HepG2 (cell line): Measurements from ENCODE around the gene RGS6. TPM values are rescaled to one million over a fixed set of nuclear protein-coding genes. Genes with fewer than 3 reads are reported as not detected.

ENCODE experiments used
- ATAC-seq: fragments of 200-7000 bp; cut with Tn5 transposase; 3 replicates; pipeline ENCODE4 v1.9.1; 2020; ENCODE audit warnings: mild to moderate bottlenecking, moderate library complexity
- BruUV-seq: library from RNA; stranded (reverse); fragments of 400-500 nt; replicated peaks from 2 replicates; lab custom pipeline; 2021; lab: Mats Ljungman, UMichigan
- CTCF ChIA-PET: fragments of 300-600 bp; formaldehyde crosslinking; extraction: SDS; loops from one replicate; lab custom pipeline; 2021; ENCODE audit warnings: low total read pairs, inconsistent platforms, low intra/inter-chr PET ratio; lab: Yijun Ruan, JAX
- POLR2A ChIA-PET: fragments of 350-600 bp; sonication (Branson Sonifier 250); formaldehyde crosslinking; loops from one replicate; lab custom pipeline; 2020; ENCODE audit warnings: antibody characterized with exemption, inconsistent platforms; lab: Yijun Ruan, JAX
- DNase-seq: peaks from one replicate; pipeline ENCODE4 v3.0.0-alpha.2; 2015; ENCODE audit warnings: low spot score
- FAIRE-seq: peaks from 3 replicates; lab custom pipeline; 2011; peaks lifted over from hg19 to GRCh38; lab: Jason Lieb, UNC
- H2AFZ ChIP-seq: one replicate; pipeline ENCODE4 v1.6.1; 2011; ENCODE audit warnings: low read length, inconsistent platforms
- H3K27ac ChIP-seq: fragments of 300-600 bp; 3 replicates; pipeline ENCODE4 v1.8.0; 2011; ENCODE audit warnings: mixed run types, mild to moderate bottlenecking, mixed read lengths, low read length, inconsistent platforms; ENCODE audit not compliant: insufficient read depth; ENCODE audit errors: extremely low read length
- H3K27me3 ChIP-seq, 2 experiments: fragments of 200-600 bp in 1 of 2; 2 replicates in 1 of 2; 3 replicates in 1 of 2; pipeline versions ENCODE4 v1.6.0 to v1.8.0; 2011; ENCODE audit warnings: low read length in 2 of 2, mild to moderate bottlenecking in 2 of 2, moderate library complexity in 2 of 2, inconsistent platforms in 1 of 2; ENCODE audit not compliant: insufficient read depth in 2 of 2, control insufficient read depth in 1 of 2
- H3K36me3 ChIP-seq, 2 experiments: fragments of 200-600 bp in 1 of 2; replicated peaks in 1 of 2; 2 replicates in 1 of 2; 3 replicates in 1 of 2; pipeline versions ENCODE4 v1.5.1 to v1.8.0; 2011; ENCODE audit warnings: low read length in 2 of 2, inconsistent platforms in 1 of 2; ENCODE audit not compliant: insufficient read depth in 2 of 2, control insufficient read depth in 1 of 2
- H3K4me1 ChIP-seq: 2 replicates; pipeline ENCODE4 v1.5.1; 2012; ENCODE audit warnings: low read length, inconsistent platforms; ENCODE audit not compliant: insufficient read depth
- H3K4me2 ChIP-seq: 2 replicates; pipeline ENCODE4 v1.6.0; 2011; ENCODE audit warnings: low read depth, low read length, inconsistent platforms
- H3K4me3 ChIP-seq, 3 experiments: fragments of 200-600 bp in 1 of 3; sonication (generic), shearing (Covaris generic) in 1 of 3; replicated peaks in 1 of 3; 2 replicates each; pipeline ENCODE4 v1.5.1; 2011 to 2016; ENCODE audit warnings: low read length in 3 of 3, inconsistent platforms in 2 of 3, low read depth in 2 of 3, mild to moderate bottlenecking in 2 of 3, control low read depth in 1 of 3, mixed read lengths in 1 of 3; ENCODE audit not compliant: insufficient read depth in 1 of 3
- H3K79me2 ChIP-seq: one replicate; pipeline ENCODE4 v1.6.1; 2011; ENCODE audit warnings: low read length, inconsistent platforms; ENCODE audit not compliant: insufficient read depth
- H3K9ac ChIP-seq: 2 replicates; pipeline ENCODE4 v1.6.0; 2011; ENCODE audit warnings: mild to moderate bottlenecking, low read depth, low read length, inconsistent platforms; ENCODE audit not compliant: insufficient read depth
- H3K9me3 ChIP-seq: 2 replicates; pipeline ENCODE4 v1.5.1; 2012; ENCODE audit warnings: mild to moderate bottlenecking, low read length
- H4K20me1 ChIP-seq: 2 replicates; pipeline ENCODE4 v1.6.0; 2011; ENCODE audit warnings: inconsistent platforms, mild to moderate bottlenecking, low read length, moderate library complexity; ENCODE audit not compliant: insufficient read depth
- ARNT2 ChIP-seq: sonication (generic); formaldehyde crosslinking; IDR thresholded peaks from 2 replicates; pipeline ENCODE4 v1.8.0; 2022; ENCODE audit warnings: mild to moderate bottlenecking, low read depth, missing genetic modification reagents, moderate library complexity
- FOXM1 ChIP-seq: sonication (generic); formaldehyde crosslinking; IDR thresholded peaks from 2 replicates; pipeline ENCODE4 v1.5.0; 2020; ENCODE audit warnings: missing genetic modification reagents
- FOXO1 ChIP-seq: sonication (generic); formaldehyde crosslinking; IDR thresholded peaks from 2 replicates; pipeline ENCODE4 v1.4.0; 2020; ENCODE audit warnings: missing genetic modification reagents
- GABPA ChIP-seq, 2 experiments: IDR thresholded peaks; 2 replicates each; pipeline ENCODE4 v1.6.1; 2011 to 2016; ENCODE audit warnings: low read depth in 2 of 2, low read length in 1 of 2, missing biosample characterization in 1 of 2, missing genetic modification characterization in 1 of 2
- GMEB2 ChIP-seq: IDR thresholded peaks from 2 replicates; pipeline ENCODE4 v1.6.1; 2016; ENCODE audit warnings: missing biosample characterization, missing genetic modification reagents, low read depth
- MYC ChIP-seq: sonication (generic); formaldehyde crosslinking; IDR thresholded peaks from 2 replicates; pipeline ENCODE4 v1.9.0; 2021; ENCODE audit warnings: missing genetic modification reagents, borderline replicate concordance
- NFAT5 ChIP-seq: sonication (generic); formaldehyde crosslinking; IDR thresholded peaks from 2 replicates; pipeline ENCODE4 v1.4.0; 2020; ENCODE audit warnings: missing genetic modification reagents
- RFX1 ChIP-seq: fragments of 450-650 bp; IDR thresholded peaks from 2 replicates; pipeline ENCODE4 v1.6.1; 2017
- SP4 ChIP-seq: sonication (generic); formaldehyde crosslinking; IDR thresholded peaks from 2 replicates; pipeline ENCODE4 v1.8.1; 2023; ENCODE audit warnings: mild to moderate bottlenecking, missing genetic modification reagents
- TERF1 ChIP-seq: sonication (generic); formaldehyde crosslinking; IDR thresholded peaks from 2 replicates; pipeline ENCODE4 v1.8.0; 2022; ENCODE audit warnings: mild to moderate bottlenecking, missing genetic modification reagents, moderate library complexity
- TRIM24 ChIP-seq: sonication (generic); formaldehyde crosslinking; IDR thresholded peaks from 2 replicates; pipeline ENCODE4 v1.8.0; 2022; ENCODE audit warnings: mild to moderate bottlenecking, missing genetic modification reagents
- U2AF2 ChIP-seq: fragments of 200-400 bp; formaldehyde crosslinking; IDR thresholded peaks from 2 replicates; pipeline ENCODE4 v1.6.1; 2017; ENCODE audit warnings: low read depth, mild to moderate bottlenecking, low read length
- WIZ ChIP-seq: sonication (generic); formaldehyde crosslinking; IDR thresholded peaks from 2 replicates; pipeline ENCODE4 v1.5.1; 2020; ENCODE audit warnings: mild to moderate bottlenecking, missing genetic modification reagents
- ZNF18 ChIP-seq: sonication (generic); formaldehyde crosslinking; IDR thresholded peaks from 2 replicates; pipeline ENCODE4 v1.8.0; 2022; ENCODE audit warnings: mild to moderate bottlenecking, missing genetic modification reagents; ENCODE audit not compliant: insufficient replicate concordance
- ZNF367 ChIP-seq: sonication (generic); formaldehyde crosslinking; IDR thresholded peaks from 2 replicates; pipeline ENCODE4 v1.4.0; 2020; ENCODE audit warnings: missing genetic modification reagents, borderline replicate concordance
- ZNF451 ChIP-seq: sonication (generic); formaldehyde crosslinking; IDR thresholded peaks from 2 replicates; pipeline ENCODE4 v1.5.0; 2020; ENCODE audit warnings: mild to moderate bottlenecking, missing genetic modification reagents
- ZNF720 ChIP-seq: sonication (generic); formaldehyde crosslinking; IDR thresholded peaks from 2 replicates; pipeline ENCODE4 v1.4.0; 2020; ENCODE audit warnings: missing genetic modification reagents
- WGBS: methylation state at CpG from one replicate; pipeline ENCODE4 v1.1.6; 2017; ENCODE audit warnings: low lambda C conversion rate; 5-methylcytosine and 5-hydroxymethylcytosine counted together
- in situ Hi-C: cut with HindIII; loops from 2 replicates; pipeline ENCODE4 v1.10.0; 2017; ENCODE audit warnings: low pct_unique_long_range_greater_than_20kb; ENCODE audit not compliant: extremely low pct_ligation_motif_present
- intact Hi-C: fragments of 100-400 bp; cut with micrococcal nuclease; formaldehyde crosslinking; loops from one replicate; pipeline ENCODE4 v1.10.0; 2022; ENCODE audit not compliant: unreplicated experiment
- polyA plus RNA-seq, 8 experiments: library from polyadenylated mRNA; depleted of rRNA in 3 of 8; stranded (reverse) in 7 of 8; unstranded in 1 of 8; fragments of >200 nt; fragmentation: Illumina TruSeq in 4 of 8; extraction: Trizol in 4 of 8; gene quantifications; 2 replicates each; pipeline versions ENCODE4 v1.2.1 to v1.2.3, GENCODE V29; 2011 to 2016; ENCODE audit warnings: low read depth in 4 of 8, missing spikeins in 1 of 8, mixed read lengths in 1 of 8; ENCODE audit not compliant: insufficient read depth in 1 of 8
- total RNA-seq, 5 experiments: library from RNA; depleted of rRNA; stranded (reverse); fragments of >200 nt; fragmentation: Illumina TruSeq; extraction: Trizol; gene quantifications; 2 replicates each; pipeline ENCODE4 v1.2.3, GENCODE V29; 2016; ENCODE audit warnings: low read depth in 1 of 5

RGS6 gene
- total and polyA plus RNA-seq, 2 of the 13 experiments (the other 11 are each of a cell fraction or from before 2014, with no cell fraction given): not detected

- Histone ChIP-seq H3K9me3 (no peaks in the 10 kb centered on the region), H2AFZ (no peak overlapping the region), H3K79me2 (no peaks in the 10 kb centered on the region), H3K4me1 (no peaks in the 10 kb centered on the region), H3K9ac (no peak overlapping the region), H3K27me3 (peaks cover 5 to 63% of the 10 kb centered on the region in 2 experiments; a peak in 4 of 5 replicates), H4K20me1 (no peaks in the 10 kb centered on the region), H3K27ac (no peak overlapping the region), H3K36me3 (no peaks in the 10 kb centered on the region), H3K4me2 (no peak overlapping the region), H3K4me3 (no peak overlapping the region)
- in situ Hi-C loops (no loop called here), intact Hi-C loops (no loop called here)
- CTCF ChIA-PET: no interaction called here
- TF ChIP-seq ZNF451 (CRISPR knock-in tag) (no peak), U2AF2 (no peak), FOXM1 (CRISPR knock-in tag) (no peak), FOXO1 (no peak), TERF1 (CRISPR knock-in tag) (no peak), ARNT2 (CRISPR knock-in tag) (no peak), MYC (CRISPR knock-in tag) (no peak), GABPA (IDR thresholded peaks at IDR 0.05; ENCODE audit: low read depth, low read length) (no peak), GABPA (CRISPR knock-in tag; IDR thresholded peaks at IDR 0.05; ENCODE audit: low read depth) (no peak), ZNF720 (CRISPR knock-in tag) (no peak), NFAT5 (CRISPR knock-in tag) (no peak), ZNF18 (CRISPR knock-in tag) (no peak), ZNF367 (CRISPR knock-in tag) (no peak), RFX1 (no peak), WIZ (CRISPR knock-in tag) (no peak), GMEB2 (CRISPR knock-in tag) (no peak), SP4 (CRISPR knock-in tag) (no peak), TRIM24 (CRISPR knock-in tag) (no peak)
- no TSS peak for BruUV-seq
- no peak for FAIRE-seq
- no peak for ATAC-seq
- POLR2A ChIA-PET: no interaction called here
- WGBS: 2% methylated on average over 5 of the region's 5 CpGs
- no peak for DNase-seq
Measured at GRCh38 chr14:72553656-72554055, 621.4 kb downstream of the RGS6 start.
